IPS DF 4.7 (cell line): ENCODE data around the gene MTR.

ENCODE experiments used
- DNase-seq: peaks from one replicate; pipeline ENCODE4 v3.0.0-alpha.2; 2013; ENCODE audit warnings: low spot score; ENCODE audit errors: extremely low read depth

MTR gene

GRCh38 chr1:236795035-236795756, at the start of gene MTR:
MTR (plus strand) TSS chr1:236795292; CDS start chr1:236795704, 412 bp downstream.
- DNase-seq: peak; percentile 90

DNA sequence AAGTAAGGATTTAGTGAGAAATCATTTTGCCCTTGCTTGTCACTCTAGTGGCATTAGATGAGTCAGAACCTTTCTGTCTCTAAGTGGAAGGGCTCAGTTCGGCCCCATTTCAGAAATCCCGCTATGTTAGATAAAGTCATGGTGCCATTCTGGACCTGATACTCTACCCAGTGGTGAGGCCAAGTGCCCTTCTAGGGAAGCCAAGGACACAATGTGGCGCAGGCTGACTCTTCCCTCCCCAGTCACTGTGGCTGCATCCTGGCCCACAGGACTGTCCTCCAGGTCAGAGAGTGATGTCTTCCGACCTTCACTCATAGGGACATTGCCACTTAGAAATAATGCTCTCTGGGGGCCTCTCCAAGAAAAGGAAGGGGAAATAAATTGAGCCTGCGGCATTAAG, 48.3 kb upstream of the MTR start:
- DNase-seq: no peak

DNA sequence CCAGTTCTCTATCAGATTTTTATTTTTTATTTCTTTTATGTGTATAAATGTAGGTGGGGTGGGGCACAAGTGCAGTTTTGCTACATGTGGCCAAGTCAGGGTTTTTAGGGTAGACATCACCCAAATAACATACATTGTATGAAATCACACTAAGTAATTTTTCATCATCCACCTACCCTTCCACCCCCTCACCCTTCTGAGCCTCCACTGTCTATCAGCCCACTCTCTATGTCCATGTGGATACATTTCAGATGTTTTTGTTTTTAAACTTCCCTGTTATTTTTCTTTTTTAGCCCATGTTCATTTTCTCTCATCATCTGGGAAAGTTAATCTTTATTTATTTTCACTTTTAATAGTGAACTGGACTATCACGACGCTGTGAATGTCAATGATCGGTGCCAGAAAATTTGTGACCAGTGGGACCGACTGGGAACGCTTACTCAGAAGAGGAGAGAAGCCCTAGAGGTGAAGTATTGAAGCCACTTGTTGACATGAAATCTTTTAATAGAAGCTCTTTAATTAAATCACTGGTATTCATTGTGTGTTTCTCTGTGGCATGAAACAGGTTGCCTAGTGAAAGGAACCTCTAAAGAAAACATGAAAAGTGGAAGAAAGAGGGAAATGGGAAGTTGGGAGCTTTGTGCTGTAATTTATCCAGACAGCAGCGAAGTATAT, 47.6 kb upstream of the MTR start:
- no peak for DNase-seq

DNA sequence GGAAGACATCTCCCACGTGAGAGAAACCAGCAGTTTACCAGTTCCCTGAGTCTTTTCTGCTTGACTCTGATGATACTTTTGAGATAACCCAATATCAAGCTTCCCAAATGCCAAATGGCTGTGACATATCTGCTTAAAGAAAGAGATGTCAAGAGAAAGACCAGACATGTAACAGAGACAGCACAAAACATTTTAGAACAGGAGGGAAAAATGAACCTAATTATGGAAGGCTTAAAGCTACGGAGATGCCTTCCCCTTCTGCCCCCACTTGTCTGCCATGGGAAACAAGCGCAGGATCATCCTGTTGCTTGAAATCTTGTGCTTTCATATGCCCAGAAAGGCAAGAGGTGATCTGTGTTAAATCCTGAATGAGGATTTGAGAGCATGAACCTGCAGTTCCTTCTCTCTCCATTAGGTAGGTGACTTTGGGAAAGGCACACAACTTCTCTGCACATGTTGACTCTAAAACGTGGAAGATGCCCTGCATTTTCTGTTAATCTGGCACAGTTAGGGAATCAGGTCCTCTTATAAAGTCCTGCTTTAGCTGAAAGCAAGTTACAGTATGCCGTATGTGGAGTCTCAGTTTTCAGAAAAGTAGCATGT, 46.7 kb upstream of the MTR start:
- DNase-seq: no peak

GRCh38 chr1:236750928-236751327, 44.2 kb upstream of the MTR start:
- DNase-seq: no peak

DNA sequence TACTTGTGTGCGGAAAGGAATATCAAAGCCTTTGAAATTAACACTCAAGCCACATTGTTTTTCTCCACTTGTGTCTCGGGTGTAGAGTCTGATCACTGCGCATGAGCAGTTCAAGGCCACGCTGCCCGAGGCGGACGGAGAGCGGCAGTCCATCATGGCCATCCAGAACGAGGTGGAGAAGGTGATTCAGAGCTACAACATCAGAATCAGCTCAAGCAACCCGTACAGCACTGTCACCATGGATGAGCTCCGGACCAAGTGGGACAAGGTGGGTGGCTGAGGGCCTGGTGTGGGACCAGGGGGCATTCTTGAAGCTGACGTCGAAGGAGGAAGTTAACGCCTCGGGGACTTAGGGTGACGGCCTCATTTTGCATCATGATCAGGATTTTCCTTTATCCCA, 43.7 kb upstream of the MTR start:
- DNase-seq: no peak

DNA sequence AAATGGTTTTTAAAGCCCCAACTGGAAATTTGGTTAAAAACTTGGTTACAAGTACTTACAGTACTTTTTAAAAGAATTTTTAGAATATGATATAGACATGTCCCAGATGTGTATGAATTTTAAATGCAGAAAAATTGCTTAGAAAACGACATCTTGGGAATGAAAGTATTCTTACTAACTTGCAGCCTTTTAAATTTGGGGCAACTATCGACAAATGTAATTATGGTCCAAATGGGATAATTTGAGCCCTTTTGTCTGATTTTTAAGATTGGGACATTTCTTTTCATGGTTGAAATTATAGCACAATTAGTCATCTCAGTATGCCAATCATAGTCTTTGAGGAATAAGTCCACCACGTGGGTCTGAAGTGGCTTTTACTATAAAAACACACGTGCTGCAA, 43.2 kb upstream of the MTR start:
- no peak for DNase-seq

GRCh38 chr1:236753516-236753915, 41.6 kb upstream of the MTR start:
- no peak for DNase-seq

DNA sequence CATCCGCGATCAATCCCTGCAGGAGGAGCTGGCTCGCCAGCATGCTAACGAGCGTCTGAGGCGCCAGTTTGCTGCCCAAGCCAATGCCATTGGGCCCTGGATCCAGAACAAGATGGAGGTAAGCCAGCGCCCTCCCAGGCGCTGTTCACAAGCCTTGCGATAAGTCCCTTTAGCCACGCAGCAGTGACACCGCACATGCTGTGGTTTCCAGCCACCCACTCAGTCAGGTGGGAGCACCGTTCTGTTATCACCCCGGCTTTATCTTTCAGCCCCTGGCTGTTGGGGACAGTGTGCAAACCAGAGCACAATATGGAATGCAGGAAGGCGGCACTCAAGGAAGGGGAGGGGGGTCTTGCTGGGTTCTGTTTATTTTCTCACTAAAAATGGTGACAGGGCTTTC, 41.1 kb upstream of the MTR start:
- no peak for DNase-seq

DNA sequence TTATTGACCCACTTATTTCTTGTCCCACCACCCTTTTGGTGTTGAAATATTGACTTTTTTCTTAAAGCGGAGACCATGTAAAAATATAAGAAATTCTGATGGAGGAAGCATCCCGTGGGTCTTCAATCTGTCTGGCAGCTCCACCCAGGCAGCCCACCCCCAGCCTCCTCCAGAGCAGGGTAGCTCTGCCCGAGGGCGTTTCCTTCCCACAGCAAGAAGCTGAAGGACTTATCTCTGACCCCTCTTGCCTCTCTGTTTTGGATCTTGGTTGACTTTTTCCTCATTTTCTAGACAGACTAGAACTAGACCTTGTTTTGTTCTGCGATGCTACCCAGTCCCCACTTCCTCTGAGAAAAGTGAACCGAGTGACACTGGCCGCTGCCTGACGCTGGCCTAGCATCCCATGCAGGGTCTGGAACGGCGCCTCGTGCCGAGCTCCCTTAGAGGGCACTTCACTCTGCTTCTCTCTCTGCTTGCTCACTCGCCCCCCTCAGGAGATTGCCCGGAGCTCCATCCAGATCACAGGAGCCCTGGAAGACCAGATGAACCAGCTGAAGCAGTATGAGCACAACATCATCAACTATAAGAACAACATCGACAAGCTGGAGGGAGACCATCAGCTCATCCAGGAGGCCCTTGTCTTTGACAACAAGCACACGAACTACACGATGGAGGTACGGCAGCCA, 40.4 kb upstream of the MTR start:
- no peak for DNase-seq

- no peak for DNase-seq
Observed at GRCh38 chr1:236757640-236758039, 37.5 kb upstream of the MTR start.

DNA sequence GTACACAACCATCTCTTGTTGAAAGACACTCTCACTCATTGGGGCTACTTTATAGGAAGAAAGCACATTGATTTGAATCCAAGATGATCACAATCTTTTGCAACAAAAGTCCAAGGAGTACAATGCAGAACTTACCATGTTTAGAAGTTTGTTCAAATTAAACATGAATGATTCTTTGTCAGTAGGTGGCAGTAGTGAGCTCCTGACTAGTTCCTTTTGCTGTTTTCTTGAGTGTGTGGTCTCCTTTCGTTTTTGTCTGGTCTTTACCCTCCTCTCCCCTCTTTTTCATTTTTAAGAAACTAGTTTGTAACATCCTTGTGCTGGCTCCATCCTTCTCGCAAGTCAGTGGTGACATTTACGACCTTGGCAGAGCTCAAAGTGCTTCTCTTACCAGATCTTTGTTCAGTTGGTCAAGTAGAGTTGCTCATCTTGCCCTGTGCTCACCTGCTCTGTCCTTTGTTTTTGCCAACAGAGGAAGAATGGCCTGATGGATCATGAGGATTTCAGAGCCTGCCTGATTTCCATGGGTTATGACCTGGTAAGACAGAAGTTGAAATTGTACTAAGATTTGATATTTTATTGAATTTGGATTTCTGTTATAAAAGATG, 35.7 kb upstream of the MTR start:
- DNase-seq: no peak

DNA sequence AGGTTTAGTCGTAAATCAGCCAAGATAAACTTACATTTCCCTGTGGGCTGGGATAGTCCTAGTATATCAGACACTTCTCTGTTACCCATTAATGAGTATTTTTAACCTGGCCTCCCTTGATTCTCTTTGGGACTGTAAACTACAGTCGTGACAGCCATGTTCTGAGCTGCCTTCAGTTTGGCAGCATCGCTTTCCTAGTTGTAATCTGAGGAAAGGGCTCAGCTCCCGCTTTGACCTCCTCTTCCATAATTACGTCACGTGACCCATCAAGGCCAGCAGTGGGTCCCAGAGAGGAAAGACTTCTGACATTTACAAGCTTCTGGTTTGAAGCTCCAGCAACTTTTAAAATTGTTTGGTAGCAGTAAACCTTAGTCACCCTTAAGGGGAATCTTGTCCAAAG, 34.6 kb upstream of the MTR start:
- no peak for DNase-seq

- DNase-seq: no peak
Observed at GRCh38 chr1:236760986-236761385, 34.1 kb upstream of the MTR start.

GRCh38 chr1:236761397-236762132, 33.5 kb upstream of the MTR start:
- DNase-seq: no peak

DNA sequence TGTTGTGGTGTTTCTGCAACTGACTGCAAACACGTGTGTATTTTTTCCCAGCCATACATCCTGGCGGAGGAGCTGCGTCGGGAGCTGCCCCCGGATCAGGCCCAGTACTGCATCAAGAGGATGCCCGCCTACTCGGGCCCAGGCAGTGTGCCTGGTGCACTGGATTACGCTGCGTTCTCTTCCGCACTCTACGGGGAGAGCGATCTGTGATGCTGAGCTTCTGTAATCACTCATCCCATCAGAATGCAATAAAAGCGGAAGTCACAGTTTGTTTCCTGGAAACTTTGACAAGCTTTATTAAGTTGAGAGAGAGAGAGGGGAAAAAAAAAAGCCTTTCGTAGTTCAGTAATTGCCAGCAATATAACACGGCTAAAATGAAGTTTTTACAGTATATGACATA, 32.7 kb upstream of the MTR start:
- no peak for DNase-seq

- DNase-seq: no peak
Observed at GRCh38 chr1:236765831-236766230, 29.3 kb upstream of the MTR start.

- DNase-seq: no peak
Observed at GRCh38 chr1:236766506-236766905, 28.6 kb upstream of the MTR start.

- no peak for DNase-seq
Observed at GRCh38 chr1:236767276-236767675, 27.8 kb upstream of the MTR start.

DNA sequence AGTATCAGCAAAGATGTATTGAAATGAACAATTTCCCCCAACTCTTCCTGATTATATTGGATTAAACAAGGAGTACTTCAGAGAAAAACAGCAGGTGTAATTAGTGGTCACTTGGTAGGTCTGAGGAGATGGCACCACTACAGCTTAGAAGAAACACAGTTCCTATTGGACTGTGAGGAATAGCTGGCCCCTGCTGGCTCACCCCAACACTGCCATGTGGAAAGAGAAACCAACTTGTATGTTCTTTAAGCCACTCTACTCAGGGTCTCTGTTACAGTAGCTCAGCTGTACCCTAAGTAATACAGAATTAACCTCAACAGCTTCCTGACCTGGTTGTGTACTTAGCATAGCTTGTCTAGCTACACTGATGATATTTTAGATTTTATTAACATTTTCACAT, 26.5 kb upstream of the MTR start:
- no peak for DNase-seq

- no peak for DNase-seq
Observed at GRCh38 chr1:236773919-236774318, 21.2 kb upstream of the MTR start.
